ENCODE results near the gene PHC1.

PHC1 gene

DNA sequence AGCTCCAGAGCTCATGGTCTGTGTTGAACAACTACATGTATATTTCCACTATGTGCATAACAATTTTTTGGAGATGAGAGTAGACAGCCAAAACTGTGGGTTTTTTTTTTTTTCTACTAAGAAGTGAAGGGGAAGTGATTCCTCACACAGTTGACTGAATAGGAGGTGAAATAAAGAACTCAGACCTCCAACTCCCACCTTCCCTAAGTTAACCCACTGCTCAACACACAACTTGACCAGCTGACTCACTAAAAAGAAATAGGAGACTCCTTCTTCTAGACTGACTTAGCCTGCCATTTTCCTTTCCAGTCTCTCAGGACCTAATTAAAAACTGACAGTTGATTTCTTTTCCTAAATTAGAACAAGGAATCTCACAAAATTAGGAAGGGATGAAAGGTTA is 33.4 kb downstream of the PHC1 start:
- TF ChIP-seq, protein P1, sequence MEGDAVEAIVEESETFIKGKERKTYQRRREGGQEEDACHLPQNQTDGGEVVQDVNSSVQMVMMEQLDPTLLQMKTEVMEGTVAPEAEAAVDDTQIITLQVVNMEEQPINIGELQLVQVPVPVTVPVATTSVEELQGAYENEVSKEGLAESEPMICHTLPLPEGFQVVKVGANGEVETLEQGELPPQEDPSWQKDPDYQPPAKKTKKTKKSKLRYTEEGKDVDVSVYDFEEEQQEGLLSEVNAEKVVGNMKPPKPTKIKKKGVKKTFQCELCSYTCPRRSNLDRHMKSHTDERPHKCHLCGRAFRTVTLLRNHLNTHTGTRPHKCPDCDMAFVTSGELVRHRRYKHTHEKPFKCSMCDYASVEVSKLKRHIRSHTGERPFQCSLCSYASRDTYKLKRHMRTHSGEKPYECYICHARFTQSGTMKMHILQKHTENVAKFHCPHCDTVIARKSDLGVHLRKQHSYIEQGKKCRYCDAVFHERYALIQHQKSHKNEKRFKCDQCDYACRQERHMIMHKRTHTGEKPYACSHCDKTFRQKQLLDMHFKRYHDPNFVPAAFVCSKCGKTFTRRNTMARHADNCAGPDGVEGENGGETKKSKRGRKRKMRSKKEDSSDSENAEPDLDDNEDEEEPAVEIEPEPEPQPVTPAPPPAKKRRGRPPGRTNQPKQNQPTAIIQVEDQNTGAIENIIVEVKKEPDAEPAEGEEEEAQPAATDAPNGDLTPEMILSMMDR (conservative IDR thresholded peaks at IDR 0.05): no peak
- no peak overlapping the region for H3K27ac ChIP-seq

- peak overlapping the region; percentile 90 for H3K27ac ChIP-seq
- TF ChIP-seq, protein P1 (conservative IDR thresholded peaks at IDR 0.05): no peak
Measured at GRCh38 chr12:8948701-8949341, 34.5 kb downstream of the PHC1 start.

- peak within 1 kb of the TSS; percentile 90 for H3K27ac ChIP-seq
Measured at GRCh38 chr12:8949342-8950220, 35.3 kb downstream of the PHC1 start, which contains the start of gene M6PR. TSS of gene M6PR (minus strand) at chr12:8949645. CDS start at chr12:8946404, 3,241 bp downstream.

GRCh38 chr12:8950221-8950527 is 35.9 kb downstream of the PHC1 start:
- TF ChIP-seq, protein P1 (conservative IDR thresholded peaks at IDR 0.05): peak; percentile 46

More at GRCh38 chr12:8949342-8950220, 35.3 kb downstream of the PHC1 start, which contains the start of gene M6PR:
- TF ChIP-seq, protein P1 (conservative IDR thresholded peaks at IDR 0.05): peak; percentile 85

GRCh38 chr12:8950702-8951478 is 36.6 kb downstream of the PHC1 start:
- H3K27ac ChIP-seq: peak overlapping the region; percentile 90
- TF ChIP-seq, protein P1 (conservative IDR thresholded peaks at IDR 0.05): no peak

More at GRCh38 chr12:8950221-8950527, 35.9 kb downstream of the PHC1 start:
- H3K27ac ChIP-seq: peak overlapping the region; percentile 90

DNA sequence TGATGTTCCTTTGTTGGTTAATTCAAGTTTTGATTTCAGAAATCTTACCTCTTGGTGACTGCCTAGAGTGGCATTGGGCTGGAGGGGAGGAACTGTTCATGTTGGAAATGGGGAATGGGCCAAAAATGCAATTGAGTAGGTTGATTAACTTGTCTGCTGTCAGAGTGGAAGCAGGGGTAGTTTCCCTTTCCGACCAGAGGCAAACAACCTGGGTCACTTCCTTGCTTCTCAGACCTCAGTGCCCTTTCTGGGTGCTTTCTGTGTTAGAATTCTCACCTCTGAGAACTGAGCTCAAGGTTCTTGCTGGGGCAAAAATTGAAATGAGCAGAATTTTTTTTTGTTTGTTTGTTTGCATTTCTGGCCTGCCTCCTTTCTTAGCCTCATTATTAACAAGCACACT is 37.4 kb downstream of the PHC1 start:
- TF ChIP-seq, protein P1 (conservative IDR thresholded peaks at IDR 0.05): no peak
- H3K27ac ChIP-seq: no peak overlapping the region
